HG03280 (cell line): Measurements from ENCODE around the gene MGAT5B.

Source experiments
- ATAC-seq: cut with Tn5 transposase; IDR thresholded peaks from one replicate; pipeline ENCODE4 v1.9.1; 2021; ENCODE audit warnings: mild to moderate bottlenecking, moderate library complexity; ENCODE audit not compliant: unreplicated experiment

MGAT5B gene

DNA sequence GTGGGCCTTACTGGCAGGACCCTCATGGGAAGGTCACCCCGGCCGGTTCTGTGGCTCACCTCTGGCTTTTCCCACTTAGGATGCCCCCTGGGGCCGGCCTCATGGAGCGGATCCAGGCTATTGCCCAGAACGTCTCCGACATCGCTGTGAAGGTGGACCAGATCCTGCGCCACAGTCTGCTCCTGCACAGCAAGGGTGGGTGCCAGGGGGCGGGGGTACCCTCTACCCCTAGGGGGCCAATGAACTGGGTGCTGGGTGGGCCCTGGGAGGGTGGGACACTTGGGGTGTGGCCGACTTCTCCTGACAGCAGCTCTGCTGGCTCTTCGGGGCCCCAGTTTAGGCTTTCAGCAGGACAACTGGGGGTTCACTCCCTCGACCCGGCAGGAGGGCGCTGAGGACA, 34.3 kb downstream of the MGAT5B start:
- ATAC-seq = no peak

DNA sequence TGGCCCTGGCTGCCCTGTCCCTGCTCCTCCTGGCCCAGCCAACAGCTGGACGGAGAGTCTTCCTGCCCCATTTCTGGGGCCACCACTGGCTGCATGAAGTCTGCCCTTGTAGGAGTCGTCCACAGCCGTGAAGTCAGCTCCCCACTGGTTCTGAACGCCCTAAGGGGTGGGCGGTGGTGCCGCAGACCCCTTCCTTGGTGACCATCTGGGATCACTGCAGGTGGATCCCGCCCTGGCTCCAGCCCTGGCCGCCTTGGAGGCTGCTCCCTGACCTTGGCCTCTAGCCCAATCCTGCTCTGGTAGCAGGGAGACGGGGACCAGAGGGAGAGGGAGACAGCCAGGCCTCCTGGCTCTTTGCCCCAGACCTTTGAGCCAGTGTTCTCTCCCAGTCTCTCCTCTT, 35.4 kb downstream of the MGAT5B start:
- ATAC-seq = no peak

DNA sequence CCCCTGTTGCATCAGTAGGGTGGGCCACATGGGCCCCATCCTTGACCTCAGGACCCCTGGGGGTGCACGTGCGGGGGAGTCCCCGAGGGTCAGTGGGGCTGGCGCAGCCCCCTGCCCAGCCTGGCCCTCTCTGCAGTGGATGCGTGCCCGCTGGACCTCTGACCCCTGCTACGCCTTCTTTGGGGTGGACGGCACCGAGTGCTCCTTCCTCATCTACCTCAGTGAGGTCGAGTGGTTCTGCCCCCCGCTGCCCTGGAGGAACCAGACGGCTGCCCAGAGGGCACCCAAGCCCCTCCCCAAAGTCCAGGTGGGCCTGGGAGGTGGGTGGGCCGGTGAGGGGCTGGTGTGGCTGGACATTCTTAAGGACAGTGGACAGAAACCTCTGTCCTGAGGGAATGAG, 35.9 kb downstream of the MGAT5B start:
- ATAC-seq = no peak

DNA sequence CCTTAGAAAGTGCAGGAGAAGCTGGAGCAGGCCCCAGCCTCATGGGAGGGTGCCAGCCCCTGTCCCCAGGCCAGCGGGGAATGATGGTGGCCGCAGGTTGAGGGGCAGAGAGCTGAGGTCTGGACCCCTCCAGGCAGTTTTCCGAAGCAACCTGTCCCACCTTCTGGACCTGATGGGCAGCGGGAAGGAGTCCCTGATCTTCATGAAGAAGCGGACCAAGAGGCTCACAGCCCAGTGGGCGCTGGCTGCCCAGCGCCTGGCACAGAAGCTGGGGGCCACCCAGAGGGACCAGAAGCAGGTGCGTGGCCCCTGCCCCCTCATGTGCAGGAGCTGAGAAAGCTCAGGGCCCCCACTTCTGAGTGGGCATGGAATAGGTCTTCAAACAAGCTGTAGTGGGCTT, 36.8 kb downstream of the MGAT5B start:
- ATAC-seq = no peak

DNA sequence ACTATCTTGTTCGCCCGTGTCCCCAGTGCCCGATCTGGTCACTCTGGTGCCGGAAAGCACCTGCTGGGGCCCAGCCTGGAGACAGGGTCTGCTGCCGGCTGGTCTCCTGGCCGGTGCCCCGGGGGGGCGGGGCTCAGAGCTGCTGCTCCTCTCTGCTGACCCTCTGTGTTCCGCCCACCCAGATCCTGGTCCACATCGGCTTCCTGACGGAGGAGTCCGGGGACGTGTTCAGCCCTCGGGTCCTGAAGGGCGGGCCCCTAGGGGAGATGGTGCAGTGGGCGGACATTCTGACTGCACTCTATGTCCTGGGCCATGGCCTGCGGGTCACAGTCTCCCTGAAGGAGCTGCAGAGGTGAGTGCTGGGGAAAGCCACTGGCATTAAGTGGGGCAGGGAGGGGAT, 37.6 kb downstream of the MGAT5B start:
- no peak for ATAC-seq

DNA sequence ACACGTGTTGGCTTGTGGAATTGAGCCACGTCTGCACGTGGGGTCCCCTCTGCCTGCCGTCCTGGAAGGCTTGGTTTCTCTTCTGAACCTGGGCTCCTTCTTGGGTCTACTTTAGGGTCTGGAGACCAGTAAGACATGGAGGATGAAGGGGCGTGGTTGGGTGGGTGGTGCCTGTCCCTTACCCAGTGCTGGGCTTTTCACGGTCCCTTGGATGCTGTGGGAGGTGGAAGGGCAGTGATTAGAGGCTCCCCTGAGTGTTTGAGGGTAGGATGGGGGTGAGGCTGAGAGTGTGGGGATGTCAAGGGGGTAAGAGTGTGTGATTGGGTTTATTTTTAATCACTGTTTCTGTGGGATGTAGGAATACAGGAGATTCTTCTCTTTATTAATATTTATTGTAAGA, 38.3 kb downstream of the MGAT5B start:
- ATAC-seq = no peak

DNA sequence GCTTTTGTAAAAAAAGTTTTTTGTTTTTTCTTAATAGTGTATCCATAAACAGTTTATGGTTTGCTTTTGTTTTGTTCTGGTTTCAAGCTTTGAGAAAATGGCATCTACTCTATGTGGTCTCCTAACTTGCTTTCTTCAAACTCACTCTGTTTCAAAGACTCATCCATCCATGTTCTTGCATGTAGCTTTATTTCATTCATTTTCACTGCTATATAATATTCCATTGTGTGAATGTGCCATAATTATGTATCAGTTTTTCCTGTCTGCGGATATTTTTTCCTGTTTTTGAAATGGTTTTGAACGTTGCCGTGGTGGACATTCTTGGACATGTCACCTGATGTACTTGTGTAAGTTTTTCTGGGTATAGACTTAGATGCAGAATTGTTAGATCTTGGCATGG, 39.1 kb downstream of the MGAT5B start:
- ATAC-seq = no peak

DNA sequence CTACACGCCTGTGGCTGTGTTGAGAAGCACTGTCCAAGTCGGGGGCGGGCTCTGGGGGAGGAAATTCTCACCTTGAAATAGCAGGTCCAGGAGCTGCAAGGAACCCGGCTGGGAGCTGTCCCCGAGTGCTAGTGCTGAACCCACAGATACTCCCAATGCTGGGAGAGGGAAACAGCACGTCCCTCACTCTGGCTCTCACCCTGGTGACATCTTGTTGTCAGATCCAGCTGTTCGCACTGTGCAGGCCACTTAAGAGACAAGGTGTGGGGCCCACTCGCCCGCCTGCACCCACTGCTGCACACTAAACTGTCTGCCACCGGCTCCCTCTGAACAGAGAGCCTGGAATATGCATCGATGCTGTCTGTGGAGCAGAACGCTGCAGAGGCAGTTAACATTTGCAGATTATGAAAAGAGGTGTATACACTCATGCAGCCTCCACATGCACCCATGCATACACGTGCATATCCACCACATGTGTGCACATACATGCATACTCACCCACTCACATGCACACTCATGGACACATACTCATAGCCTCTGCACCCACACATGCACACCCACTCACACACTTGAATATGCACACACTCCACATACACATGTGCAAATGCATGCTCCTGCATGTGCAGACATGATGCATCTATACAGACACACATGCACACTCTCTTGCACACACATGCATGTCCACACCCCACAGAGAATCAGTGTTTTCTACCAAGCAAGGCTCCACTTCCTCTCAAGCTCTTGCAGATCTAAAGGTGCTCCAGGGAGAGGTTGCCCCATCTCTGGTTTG, 42.0 kb downstream of the MGAT5B start:
- no peak for ATAC-seq

DNA sequence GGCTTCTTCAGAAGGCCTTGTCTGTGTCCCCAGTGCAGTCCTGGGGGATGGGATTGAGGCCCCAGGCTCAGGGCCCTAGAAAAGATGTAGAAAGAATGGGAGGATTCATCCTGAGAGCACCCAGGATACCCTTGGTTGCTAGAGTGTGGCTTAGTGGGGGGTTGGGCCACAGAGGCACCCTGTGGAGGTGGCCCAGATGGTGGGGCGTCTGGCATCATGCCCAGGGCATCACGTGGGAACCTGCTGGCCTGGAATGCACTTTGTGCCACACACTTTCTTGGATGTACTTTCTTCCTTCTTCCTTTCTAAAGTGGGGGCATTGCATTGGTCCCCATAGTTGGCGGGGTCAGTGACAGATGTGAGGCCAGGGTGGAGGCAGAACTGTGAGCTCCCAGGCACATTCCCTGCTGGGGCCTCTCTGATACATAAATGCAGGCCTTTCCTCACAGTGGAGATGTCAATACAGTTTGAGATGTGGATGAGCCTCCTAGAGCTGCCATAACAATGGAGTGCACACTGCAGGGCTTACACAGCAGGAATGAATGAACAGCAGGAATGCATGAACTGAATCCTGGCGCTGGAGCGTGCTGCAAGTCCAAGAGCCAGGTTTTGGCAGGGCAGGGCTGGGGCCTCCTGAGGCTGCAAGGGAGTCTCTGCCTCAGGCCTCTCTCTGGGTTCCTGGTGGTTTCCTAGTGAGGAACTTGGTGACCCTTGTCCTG, 43.3 kb downstream of the MGAT5B start:
- no peak for ATAC-seq

DNA sequence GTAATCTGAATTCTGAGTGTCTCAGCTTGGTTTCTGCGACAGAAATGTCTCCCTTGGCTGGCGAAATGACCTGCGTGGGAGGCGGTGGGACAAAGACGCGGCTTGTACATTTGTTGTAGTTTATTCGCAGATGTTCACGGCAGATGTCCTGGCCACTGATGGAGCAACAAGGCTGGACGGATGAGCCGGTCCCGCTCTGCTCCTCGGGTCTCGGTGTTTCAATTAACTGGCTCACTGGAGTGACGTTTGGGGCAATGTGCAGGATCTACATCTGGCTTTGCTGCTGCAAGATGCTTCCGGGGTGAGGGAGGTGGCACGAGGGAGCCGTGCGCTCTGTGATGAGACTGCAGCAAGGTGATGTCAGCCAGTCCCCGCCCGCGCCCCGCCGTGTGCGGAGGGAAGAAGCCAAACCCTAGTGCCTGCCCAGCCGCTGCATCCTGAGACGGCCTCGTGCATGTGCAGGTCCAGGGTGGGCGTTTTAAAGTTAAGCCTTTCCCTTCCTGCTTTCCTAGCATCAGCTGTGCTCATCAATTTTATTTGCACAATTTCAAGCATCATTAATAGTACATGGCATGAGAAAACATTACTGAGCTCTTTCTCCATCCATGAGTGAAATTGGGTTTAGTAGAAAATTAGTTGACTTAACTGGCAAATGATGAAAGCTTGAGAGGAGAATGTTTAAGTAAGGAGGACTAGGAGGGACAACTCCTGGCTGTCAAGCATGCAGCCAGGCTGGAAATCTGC, 44.4 kb downstream of the MGAT5B start:
- ATAC-seq = no peak

DNA sequence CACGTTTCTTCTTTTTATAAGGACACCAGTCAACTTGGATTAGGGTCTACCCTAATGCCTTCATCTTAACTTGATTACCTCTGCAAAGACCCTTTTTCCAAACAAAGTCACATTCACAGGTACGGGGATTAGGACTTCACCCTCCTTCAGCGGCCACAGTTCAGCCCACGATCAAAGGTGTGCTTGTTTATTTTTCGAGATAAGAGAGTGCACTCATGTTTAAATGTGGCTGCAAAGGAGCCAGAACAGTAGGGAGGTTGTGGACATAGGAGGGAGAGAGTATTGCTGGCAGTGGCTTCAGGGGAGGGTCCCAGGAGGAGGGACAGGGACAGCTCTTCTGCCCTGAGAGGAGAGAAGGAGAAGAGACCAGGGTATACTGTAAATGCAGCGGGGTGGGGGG, 46.7 kb downstream of the MGAT5B start:
- ATAC-seq = no peak

DNA sequence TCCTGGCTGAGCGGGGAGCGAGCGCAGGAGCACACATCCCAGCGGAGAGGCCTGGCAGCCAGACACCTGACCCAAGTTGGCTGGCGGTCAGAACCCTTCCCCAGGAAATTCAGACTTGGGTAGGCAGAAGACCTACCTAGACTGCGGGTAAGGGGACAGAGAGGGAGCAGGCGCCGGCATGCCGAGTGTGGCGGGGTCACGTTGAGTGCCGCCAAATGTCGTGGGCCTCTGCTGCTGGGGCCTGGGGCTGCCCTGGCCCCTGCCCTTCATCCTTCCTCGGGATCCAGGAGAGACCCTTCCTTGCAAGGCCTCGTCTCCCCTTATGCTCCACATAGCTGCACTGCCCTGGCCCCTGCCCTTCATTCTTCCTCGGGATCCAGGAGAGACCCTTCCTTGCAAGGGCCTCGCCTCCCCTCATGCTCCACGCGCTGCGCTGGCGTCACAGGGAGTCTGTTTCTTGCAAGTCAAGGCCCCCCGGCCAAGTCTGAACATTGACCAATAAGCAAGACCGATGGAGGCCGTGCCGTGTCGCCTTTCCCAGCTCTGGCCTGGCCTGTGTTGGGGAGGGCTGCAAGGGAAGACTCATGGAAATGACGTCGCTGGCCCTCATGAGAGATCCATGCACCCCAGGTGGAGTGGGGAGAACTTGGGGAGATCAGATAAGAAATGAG, 47.8 kb downstream of the MGAT5B start:
- ATAC-seq = no peak

DNA sequence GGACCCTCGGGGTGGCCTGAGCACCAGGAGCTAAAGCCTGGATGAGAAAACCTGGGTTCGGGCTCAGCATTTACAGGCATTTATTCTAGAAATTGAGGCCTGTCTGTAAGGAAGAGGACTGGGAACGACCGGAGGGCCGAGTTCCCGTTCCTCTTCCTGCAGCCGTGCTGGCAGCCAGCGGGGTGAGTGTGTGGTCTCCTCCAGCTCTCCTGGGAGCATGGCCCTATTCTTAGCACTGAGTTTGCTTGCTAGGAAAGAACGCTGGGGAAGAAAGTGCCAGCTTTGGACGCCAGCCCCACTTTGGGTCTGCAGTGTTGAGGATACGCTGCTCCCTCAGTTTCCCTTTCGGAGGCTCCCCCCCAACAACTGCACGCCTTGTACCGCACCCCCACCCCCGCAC, 49.6 kb downstream of the MGAT5B start:
- no peak for ATAC-seq

DNA sequence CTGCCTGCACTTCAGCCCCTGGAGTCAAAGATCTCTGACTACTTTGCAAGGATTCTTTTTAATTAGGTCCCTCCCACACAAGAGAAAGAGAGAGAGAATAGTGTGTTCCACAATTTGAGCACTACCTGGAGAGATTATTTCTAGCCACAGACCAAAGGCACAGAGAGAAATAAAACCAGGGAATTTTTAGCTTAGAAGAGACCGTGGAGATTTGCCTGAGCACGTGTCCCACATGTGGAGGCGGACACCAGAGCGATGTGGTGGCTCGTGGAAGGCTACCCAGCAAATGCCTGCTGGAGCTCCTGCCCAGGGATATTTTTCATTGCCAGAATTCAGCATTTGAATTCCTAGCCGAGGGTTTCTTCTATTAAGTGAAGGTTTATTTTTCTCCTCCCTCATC, 50.6 kb downstream of the MGAT5B start:
- ATAC-seq = no peak

DNA sequence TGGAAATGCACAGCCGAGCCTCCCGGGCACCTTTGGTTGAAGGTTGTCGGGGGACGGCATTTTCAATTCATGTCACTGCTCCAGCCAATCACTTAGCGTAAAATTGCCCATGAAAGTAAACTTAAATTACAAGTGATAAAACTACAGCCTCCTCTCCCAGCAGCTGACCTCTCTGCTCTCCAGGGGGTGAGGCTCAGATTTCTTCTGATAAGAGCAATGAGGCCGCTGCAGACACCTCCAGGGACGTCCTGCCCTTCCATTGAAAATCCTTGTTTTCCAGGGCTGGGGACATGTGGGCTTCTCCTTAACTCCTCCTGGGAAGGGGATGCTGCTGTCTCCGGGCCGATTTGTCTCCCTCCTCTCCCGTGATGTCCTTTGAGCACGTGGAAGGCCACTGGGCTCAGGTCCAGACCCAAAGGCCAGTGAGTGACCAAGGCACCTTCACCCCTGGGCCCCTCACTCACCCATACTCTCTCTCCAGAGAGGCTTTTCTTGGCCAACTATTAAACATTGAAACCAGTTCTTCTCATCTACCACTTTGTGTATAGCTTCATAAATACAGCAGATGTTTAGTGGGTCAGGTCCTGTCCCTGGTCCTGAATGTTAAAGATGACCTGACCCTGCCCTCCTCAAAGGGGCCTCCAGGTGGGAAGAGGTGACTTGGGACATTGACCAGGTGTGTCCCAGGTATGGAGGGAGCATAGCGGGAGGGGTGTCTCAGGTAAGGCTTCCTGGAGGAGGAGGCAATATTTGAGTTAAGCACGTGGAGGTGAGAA, 52.3 kb downstream of the MGAT5B start:
- no peak for ATAC-seq

DNA sequence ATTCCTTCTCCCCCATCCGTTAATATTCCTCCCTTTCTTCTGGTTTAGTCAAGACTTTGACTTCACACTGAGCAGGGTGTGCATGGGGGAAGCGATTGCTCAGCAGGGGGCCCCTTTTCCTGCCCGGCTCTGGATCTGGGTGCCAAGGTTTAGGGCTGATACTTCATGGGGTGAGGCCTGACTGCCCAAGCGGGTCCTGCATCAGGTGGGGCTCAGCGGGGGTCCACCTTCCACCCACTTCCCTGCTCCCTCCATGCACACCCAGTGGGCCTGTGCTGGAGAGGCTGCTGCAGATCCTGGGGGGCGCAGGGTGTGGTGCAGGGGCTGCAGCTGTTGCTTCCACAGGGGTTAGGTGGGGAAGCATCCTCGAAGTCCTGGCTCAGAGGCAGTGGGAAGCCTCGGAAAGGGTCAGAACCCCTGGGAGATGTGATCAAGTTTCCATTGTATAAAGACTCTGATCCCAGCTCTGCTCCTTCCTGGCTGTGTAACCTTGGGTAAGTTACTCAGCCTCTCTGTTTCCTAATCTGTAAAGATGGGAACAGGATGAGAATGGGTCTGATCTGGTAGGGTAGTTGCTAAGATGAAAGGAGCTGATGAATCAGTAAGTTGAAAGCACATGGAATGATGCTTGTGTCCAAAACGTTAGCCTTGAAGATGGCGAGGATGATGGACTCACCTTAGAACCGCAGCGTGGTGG, 53.3 kb downstream of the MGAT5B start:
- no peak for ATAC-seq

DNA sequence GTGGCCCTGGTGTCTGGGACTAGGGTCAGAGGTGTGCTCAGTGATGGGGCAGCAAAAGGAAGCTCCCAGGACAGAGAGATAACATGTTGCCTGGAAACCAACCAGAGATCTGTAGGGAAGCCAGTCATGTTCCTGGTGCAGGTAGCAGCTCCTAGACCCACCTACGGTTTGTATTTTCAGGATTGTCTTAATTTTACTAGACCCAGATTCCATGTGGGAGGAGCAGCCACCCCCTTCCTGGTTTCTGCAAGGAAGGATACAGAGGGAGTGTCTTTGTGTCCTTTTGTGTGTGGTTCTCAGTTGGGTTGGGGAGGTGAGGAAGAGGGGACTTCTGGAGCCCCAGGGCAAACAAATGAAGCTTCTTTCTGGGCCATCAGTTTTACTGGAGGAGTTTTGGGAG, 53.9 kb downstream of the MGAT5B start:
- no peak for ATAC-seq

DNA sequence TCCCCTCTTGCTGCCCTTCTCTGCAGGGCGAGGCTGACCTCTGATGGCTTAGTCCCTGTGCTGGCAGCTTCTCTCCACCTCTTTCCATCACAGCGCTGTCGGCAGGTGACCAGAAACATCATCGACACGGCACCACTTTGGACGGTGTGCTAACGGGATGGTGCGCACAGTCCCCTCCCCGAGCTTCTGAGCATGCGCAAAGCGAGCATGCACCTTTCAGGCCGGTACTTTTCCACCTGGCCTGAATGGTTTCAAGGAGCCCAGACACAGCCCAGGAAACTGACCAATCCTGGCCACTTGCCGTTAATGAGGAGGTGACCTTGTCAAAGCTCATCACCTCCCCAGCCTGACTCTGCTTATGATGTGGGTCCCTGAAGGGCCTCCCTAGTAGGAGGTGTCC, 54.8 kb downstream of the MGAT5B start:
- no peak for ATAC-seq

DNA sequence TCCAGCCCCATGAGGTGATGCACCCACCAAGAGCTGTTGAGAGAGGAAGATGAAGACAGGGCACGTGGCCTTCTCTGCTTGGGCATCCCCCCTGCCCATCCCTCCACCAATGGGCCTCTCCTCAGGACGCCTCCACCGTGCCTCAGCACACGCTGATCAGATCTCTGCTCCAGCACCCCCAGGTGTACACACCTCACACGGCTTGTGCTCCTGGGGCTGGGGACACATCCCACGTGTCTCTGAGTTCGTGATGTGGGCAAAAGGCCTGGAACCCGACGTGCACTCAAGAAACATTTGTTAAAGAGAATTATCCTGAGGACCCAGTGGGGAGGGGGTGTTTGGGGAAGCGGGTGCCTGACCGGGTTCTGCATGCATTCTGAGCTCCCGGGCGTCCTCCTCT, 55.3 kb downstream of the MGAT5B start:
- no peak for ATAC-seq
